HEK293 (cell line): Measurements from ENCODE around the gene OR14I1.

Source experiments
- ZNF138 ChIP-seq: fragments of 450-650 bp; formaldehyde crosslinking; IDR thresholded peaks from 2 replicates; pipeline ENCODE4 v1.5.1; 2016; ENCODE audit warnings: missing biosample characterization, missing genetic modification characterization, borderline replicate concordance
- ZNF747 ChIP-seq: fragments of 450-650 bp; formaldehyde crosslinking; IDR thresholded peaks from 2 replicates; pipeline ENCODE4 v1.5.1; 2016; ENCODE audit warnings: missing biosample characterization, missing genetic modification characterization
- ZNF768 ChIP-seq: fragments of 450-650 bp; formaldehyde crosslinking; IDR thresholded peaks from 2 replicates; pipeline ENCODE4 v1.5.1; 2018; ENCODE audit warnings: missing biosample characterization, mild to moderate bottlenecking, missing genetic modification characterization
- TF ChIP-seq, protein P1 (sequence below): fragments of 450-650 bp; formaldehyde crosslinking; IDR thresholded peaks from 2 replicates; pipeline ENCODE4 v1.5.1; 2016; ENCODE audit warnings: missing biosample characterization, missing genetic modification characterization
- TF ChIP-seq, protein P2 (sequence below): fragments of 450-650 bp; formaldehyde crosslinking; IDR thresholded peaks from 2 replicates; pipeline ENCODE4 v1.5.1; 2016; ENCODE audit warnings: missing biosample characterization, missing genetic modification characterization
- TF ChIP-seq, protein P3 (sequence below): fragments of 450-650 bp; formaldehyde crosslinking; IDR thresholded peaks from 2 replicates; pipeline ENCODE4 v1.5.1; 2016; ENCODE audit warnings: missing biosample characterization, missing genetic modification characterization

DNA sequence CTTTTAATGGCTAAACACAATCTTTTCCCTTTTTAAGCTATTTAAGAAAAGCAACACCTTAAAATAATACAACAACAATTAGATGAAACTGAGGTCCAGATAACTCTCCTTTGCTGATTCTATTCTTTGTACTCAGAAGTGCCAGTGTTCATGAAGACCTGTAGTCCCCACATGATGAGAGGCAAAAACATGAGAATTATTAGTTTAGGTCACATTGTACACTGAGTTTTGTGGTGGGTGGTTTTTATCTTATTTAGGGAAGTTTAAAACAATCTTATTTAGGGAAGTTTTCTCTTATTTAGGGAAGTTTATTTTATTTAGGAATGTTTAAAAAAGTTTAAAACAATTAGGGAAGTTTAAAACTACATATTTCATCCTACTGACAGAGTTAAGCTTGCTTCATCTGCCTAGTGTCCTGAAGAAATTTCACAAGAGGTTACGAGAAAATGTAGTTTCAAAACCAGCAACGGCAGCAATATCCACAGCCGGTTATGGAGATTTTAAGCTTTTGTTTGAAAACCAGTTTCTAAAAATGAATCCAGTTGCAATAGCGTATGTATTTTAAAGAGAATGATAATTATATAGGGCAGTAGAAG is 7.8 kb upstream of the OR14I1 start:
- TF ChIP-seq, protein P1, sequence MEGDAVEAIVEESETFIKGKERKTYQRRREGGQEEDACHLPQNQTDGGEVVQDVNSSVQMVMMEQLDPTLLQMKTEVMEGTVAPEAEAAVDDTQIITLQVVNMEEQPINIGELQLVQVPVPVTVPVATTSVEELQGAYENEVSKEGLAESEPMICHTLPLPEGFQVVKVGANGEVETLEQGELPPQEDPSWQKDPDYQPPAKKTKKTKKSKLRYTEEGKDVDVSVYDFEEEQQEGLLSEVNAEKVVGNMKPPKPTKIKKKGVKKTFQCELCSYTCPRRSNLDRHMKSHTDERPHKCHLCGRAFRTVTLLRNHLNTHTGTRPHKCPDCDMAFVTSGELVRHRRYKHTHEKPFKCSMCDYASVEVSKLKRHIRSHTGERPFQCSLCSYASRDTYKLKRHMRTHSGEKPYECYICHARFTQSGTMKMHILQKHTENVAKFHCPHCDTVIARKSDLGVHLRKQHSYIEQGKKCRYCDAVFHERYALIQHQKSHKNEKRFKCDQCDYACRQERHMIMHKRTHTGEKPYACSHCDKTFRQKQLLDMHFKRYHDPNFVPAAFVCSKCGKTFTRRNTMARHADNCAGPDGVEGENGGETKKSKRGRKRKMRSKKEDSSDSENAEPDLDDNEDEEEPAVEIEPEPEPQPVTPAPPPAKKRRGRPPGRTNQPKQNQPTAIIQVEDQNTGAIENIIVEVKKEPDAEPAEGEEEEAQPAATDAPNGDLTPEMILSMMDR (tag by site-specific recombination): no peak
- TF ChIP-seq, protein P2, sequence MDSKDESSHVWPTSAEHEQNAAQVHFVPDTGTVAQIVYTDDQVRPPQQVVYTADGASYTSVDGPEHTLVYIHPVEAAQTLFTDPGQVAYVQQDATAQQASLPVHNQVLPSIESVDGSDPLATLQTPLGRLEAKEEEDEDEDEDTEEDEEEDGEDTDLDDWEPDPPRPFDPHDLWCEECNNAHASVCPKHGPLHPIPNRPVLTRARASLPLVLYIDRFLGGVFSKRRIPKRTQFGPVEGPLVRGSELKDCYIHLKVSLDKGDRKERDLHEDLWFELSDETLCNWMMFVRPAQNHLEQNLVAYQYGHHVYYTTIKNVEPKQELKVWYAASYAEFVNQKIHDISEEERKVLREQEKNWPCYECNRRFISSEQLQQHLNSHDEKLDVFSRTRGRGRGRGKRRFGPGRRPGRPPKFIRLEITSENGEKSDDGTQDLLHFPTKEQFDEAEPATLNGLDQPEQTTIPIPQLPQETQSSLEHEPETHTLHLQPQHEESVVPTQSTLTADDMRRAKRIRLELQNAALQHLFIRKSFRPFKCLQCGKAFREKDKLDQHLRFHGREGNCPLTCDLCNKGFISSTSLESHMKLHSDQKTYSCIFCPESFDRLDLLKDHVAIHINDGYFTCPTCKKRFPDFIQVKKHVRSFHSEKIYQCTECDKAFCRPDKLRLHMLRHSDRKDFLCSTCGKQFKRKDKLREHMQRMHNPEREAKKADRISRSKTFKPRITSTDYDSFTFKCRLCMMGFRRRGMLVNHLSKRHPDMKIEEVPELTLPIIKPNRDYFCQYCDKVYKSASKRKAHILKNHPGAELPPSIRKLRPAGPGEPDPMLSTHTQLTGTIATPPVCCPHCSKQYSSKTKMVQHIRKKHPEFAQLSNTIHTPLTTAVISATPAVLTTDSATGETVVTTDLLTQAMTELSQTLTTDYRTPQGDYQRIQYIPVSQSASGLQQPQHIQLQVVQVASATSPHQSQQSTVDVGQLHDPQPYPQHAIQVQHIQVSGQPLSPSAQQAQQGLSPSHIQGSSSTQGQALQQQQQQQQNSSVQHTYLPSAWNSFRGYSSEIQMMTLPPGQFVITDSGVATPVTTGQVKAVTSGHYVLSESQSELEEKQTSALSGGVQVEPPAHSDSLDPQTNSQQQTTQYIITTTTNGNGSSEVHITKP (tag by site-specific recombination): no peak
- TF ChIP-seq, protein P3, sequence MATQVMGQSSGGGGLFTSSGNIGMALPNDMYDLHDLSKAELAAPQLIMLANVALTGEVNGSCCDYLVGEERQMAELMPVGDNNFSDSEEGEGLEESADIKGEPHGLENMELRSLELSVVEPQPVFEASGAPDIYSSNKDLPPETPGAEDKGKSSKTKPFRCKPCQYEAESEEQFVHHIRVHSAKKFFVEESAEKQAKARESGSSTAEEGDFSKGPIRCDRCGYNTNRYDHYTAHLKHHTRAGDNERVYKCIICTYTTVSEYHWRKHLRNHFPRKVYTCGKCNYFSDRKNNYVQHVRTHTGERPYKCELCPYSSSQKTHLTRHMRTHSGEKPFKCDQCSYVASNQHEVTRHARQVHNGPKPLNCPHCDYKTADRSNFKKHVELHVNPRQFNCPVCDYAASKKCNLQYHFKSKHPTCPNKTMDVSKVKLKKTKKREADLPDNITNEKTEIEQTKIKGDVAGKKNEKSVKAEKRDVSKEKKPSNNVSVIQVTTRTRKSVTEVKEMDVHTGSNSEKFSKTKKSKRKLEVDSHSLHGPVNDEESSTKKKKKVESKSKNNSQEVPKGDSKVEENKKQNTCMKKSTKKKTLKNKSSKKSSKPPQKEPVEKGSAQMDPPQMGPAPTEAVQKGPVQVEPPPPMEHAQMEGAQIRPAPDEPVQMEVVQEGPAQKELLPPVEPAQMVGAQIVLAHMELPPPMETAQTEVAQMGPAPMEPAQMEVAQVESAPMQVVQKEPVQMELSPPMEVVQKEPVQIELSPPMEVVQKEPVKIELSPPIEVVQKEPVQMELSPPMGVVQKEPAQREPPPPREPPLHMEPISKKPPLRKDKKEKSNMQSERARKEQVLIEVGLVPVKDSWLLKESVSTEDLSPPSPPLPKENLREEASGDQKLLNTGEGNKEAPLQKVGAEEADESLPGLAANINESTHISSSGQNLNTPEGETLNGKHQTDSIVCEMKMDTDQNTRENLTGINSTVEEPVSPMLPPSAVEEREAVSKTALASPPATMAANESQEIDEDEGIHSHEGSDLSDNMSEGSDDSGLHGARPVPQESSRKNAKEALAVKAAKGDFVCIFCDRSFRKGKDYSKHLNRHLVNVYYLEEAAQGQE (tag by site-specific recombination): no peak
- no peak for TF ChIP-seq ZNF747 (tag by site-specific recombination)
- no peak for TF ChIP-seq ZNF138 (tag by site-specific recombination)
- TF ChIP-seq ZNF768: no peak
